Measurements from ENCODE around the gene HS6ST1.

HS6ST1 gene

GRCh38 chr2:128304715-128305554, 13.7 kb downstream of the HS6ST1 start:
- no peak for DNase-seq (ENCODE audit: low spot score)
- H3K27ac ChIP-seq, result peak overlapping the region; percentile 35 to 74
- TF ChIP-seq CTCF (IDR thresholded peaks at IDR 0.05), result no peak
- H3K4me3 ChIP-seq, result no peak overlapping the region

GRCh38 chr2:128304330-128304714, 14.3 kb downstream of the HS6ST1 start:
- Histone ChIP-seq H3K4me3 (no peak overlapping the region), H3K27ac (peak overlapping the region in 1 of 2 donors; percentile 74)
- DNase-seq (ENCODE audit: low spot score), result no peak
- no peak for TF ChIP-seq CTCF (IDR thresholded peaks at IDR 0.05)

- no peak for DNase-seq (ENCODE audit: low spot score)
- Histone ChIP-seq H3K27ac (no peak overlapping the region), H3K4me3 (no peak overlapping the region)
- TF ChIP-seq CTCF (IDR thresholded peaks at IDR 0.05), result no peak
Measured at GRCh38 chr2:128303911-128304310, 14.8 kb downstream of the HS6ST1 start.

GRCh38 chr2:128303095-128303791, 15.4 kb downstream of the HS6ST1 start:
- DNase-seq (ENCODE audit: low spot score), result no peak
- no peak for TF ChIP-seq CTCF (IDR thresholded peaks at IDR 0.05)
- Histone ChIP-seq H3K27ac (peak overlapping the region in 1 of 2 donors; percentile 89), H3K4me3 (no peak overlapping the region)

GRCh38 chr2:128302744-128303067, 16.0 kb downstream of the HS6ST1 start:
- H3K4me3 ChIP-seq, result no peak overlapping the region
- no peak for TF ChIP-seq CTCF (IDR thresholded peaks at IDR 0.05)
- no peak for DNase-seq (ENCODE audit: low spot score)
- H3K27ac ChIP-seq, result peak overlapping the region in 1 of 2 donors; percentile 89

GRCh38 chr2:128302011-128302743, 16.5 kb downstream of the HS6ST1 start:
- H3K4me3 ChIP-seq, result peak overlapping the region; percentile 47
- peak overlapping the region; percentile 56 to 89 for H3K27ac ChIP-seq
- no peak for DNase-seq (ENCODE audit: low spot score)
- TF ChIP-seq CTCF (IDR thresholded peaks at IDR 0.05), result no peak
